Neural cell (in vitro differentiated cells): ENCODE results near the gene COL27A1.

ENCODE experiments used
- CTCF ChIP-seq: fragments of 450-650 bp; IDR thresholded peaks from 2 replicates; pipeline ENCODE4 v1.5.1; 2014; ENCODE audit warnings: antibody characterized with exemption, mild to moderate bottlenecking, moderate library complexity; ENCODE audit not compliant: poor library complexity, severe bottlenecking
- EP300 ChIP-seq: fragments of 450-650 bp; conservative IDR thresholded peaks from 2 replicates; pipeline ENCODE4 v1.6.1; 2014; ENCODE audit warnings: antibody characterized with exemption, mild to moderate bottlenecking, moderate library complexity; ENCODE audit not compliant: poor library complexity, severe bottlenecking
- EZH2 ChIP-seq: fragments of 200-600, 300-800 bp; shearing (Covaris generic), sonication (generic); IDR thresholded peaks from 2 replicates; pipeline ENCODE4 v1.6.1; 2014; ENCODE audit warnings: antibody characterized with exemption, low read length, borderline replicate concordance, mild to moderate bottlenecking; ENCODE audit not compliant: insufficient read depth, poor library complexity, severe bottlenecking
- MXI1 ChIP-seq: fragments of 450-650 bp; conservative IDR thresholded peaks from 2 replicates; pipeline ENCODE4 v1.6.1; 2014; ENCODE audit warnings: antibody characterized with exemption, mild to moderate bottlenecking; ENCODE audit not compliant: poor library complexity, severe bottlenecking
- POLR2AphosphoS5 ChIP-seq: IDR thresholded peaks from 2 replicates; pipeline ENCODE4 v1.6.1; 2012
- REST ChIP-seq: IDR thresholded peaks from 2 replicates; pipeline ENCODE4 v1.6.1; 2012; ENCODE audit warnings: borderline replicate concordance
- SMC3 ChIP-seq: fragments of 450-650 bp; conservative IDR thresholded peaks from 2 replicates; pipeline ENCODE4 v1.6.1; 2014; ENCODE audit warnings: antibody characterized with exemption, mild to moderate bottlenecking, moderate library complexity; ENCODE audit not compliant: poor library complexity

- TF ChIP-seq CTCF (no peak), EZH2 (no peak), SMC3 (no peak), POLR2AphosphoS5 (no peak), REST (no peak), MXI1 (no peak), EP300 (no peak)
These were observed 181.5 kb downstream of the COL27A1 start for GRCh38 chr9:114336699-114337395.
